ACC112 (cell line): ENCODE measurements around the gene UCP3.

Experiments
- H2AFZ ChIP-seq: fragments of 200-600 bp; sonication (generic); one replicate; pipeline ENCODE4 v1.6.0; 2017; ENCODE audit warnings: antibody characterized with exemption, low read length; ENCODE audit not compliant: unreplicated experiment
- H3K27ac ChIP-seq: fragments of 200-600 bp; sonication (generic); 2 replicates; pipeline ENCODE4 v1.5.1; 2014; ENCODE audit warnings: low read depth, mild to moderate bottlenecking, antibody characterized with exemption, low read length, moderate library complexity
- H3K27me3 ChIP-seq: fragments of 200-600 bp; sonication (generic); 2 replicates; pipeline ENCODE4 v1.6.1; 2014; ENCODE audit warnings: mild to moderate bottlenecking, antibody characterized with exemption, low read length, moderate library complexity, mixed read lengths; ENCODE audit not compliant: insufficient read depth
- H3K36me3 ChIP-seq: fragments of 200-600 bp; sonication (generic); 2 replicates; pipeline ENCODE4 v1.6.1; 2016; ENCODE audit warnings: mild to moderate bottlenecking, antibody characterized with exemption, low read length, moderate library complexity, mixed read lengths; ENCODE audit not compliant: insufficient read depth
- H3K4me1 ChIP-seq: fragments of 200-600 bp; sonication (generic); one replicate; pipeline ENCODE4 v1.6.1; 2016; ENCODE audit warnings: low read length, mixed read lengths; ENCODE audit not compliant: insufficient read depth, unreplicated experiment, control insufficient read depth
- H3K4me3 ChIP-seq: fragments of 200-600 bp; sonication (generic); 2 replicates; pipeline ENCODE4 v1.5.1; 2014; ENCODE audit warnings: mild to moderate bottlenecking, low read depth, low read length
- H3K79me2 ChIP-seq: fragments of 200-600 bp; sonication (generic); one replicate; pipeline ENCODE4 v1.6.0; 2016; ENCODE audit warnings: low read length; ENCODE audit not compliant: control insufficient read depth, unreplicated experiment, insufficient read depth

UCP3 gene

DNA sequence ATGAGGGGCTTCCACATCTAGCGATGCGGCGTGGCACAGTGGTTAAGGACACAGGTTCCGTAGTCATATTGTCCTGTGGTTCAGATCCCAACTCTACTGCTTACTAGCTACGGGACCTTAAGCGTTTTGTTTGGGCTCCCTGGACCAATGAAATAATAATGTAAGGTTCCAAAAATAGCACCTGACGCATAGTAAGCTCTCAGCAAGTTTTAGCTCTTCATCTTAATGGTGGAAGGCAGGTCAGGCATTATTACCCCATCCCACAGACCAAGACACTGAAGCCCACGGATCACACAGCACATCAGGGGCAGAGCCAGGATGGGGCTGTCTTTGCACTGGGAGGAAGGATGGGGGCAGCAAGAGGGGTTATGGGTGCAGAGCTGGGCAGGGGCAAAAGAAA lies 45.0 kb downstream of the UCP3 start:
- H3K79me2 ChIP-seq = no peaks in the 10 kb centered on the region
- peaks cover 10% of the 10 kb centered on the region for H3K4me1 ChIP-seq
- no peak overlapping the region for H3K4me3 ChIP-seq
- no peaks in the 10 kb centered on the region for H3K36me3 ChIP-seq
- H2AFZ ChIP-seq = no peak overlapping the region
- no peaks in the 10 kb centered on the region for H3K27me3 ChIP-seq
- H3K27ac ChIP-seq = no peak overlapping the region

DNA sequence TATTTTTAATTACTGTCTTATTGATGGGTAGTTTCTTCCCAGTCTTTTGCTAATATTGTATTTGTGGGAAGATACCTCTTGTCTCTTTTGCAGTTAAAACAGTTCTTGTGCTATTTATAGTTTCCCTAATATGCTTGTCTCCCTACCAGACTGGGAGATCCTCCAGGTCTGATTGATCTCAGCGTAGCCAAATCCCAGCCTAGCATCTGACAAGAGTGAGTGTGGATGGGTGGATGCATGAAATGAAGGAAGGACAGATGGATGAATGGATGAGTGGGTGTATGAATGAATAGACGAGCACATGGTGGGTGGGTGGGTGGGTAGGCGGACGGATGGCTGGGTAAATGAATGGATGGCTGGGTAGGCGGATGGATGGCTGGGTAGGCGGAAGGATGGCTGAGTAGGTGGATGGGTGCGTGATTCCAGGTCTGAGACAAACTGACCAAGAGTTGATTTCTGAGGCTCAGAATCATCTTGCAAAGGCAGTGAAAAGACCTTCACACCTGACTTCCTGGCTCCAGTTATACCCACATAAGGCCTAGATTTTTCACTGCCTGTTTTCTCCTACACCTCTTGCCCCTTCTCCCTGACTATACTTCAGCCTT lies 46.7 kb downstream of the UCP3 start:
- Histone ChIP-seq H3K4me1 (peaks cover 10% of the 10 kb centered on the region), H3K27me3 (no peaks in the 10 kb centered on the region), H3K4me3 (no peak overlapping the region), H3K27ac (no peak overlapping the region), H3K79me2 (no peaks in the 10 kb centered on the region), H2AFZ (no peak overlapping the region), H3K36me3 (no peaks in the 10 kb centered on the region)

DNA sequence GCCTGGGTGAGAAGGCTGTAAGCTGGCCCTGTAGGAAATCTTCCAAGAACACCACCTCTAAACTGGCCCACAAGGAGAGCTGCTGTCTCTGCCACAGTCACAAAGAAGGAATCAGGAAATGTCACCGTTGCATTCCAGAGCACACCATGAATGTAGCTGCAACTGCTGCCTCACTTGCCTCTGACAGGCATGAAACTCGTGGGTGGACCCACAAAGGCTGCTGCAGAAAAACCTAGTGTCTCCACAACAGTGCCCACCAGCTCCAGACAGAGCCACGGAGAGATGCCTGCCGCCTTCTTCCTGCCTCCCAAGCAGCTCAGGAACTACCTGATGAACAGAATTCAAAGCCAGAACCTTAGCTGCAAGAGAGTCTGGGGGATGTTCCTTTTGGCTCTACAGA lies 47.6 kb downstream of the UCP3 start:
- no peaks in the 10 kb centered on the region for H3K27me3 ChIP-seq
- H3K79me2 ChIP-seq = no peaks in the 10 kb centered on the region
- H3K4me3 ChIP-seq = no peak overlapping the region
- H3K36me3 ChIP-seq = no peaks in the 10 kb centered on the region
- no peak overlapping the region for H3K27ac ChIP-seq
- no peak overlapping the region for H2AFZ ChIP-seq
- H3K4me1 ChIP-seq = peaks cover 14% of the 10 kb centered on the region

DNA sequence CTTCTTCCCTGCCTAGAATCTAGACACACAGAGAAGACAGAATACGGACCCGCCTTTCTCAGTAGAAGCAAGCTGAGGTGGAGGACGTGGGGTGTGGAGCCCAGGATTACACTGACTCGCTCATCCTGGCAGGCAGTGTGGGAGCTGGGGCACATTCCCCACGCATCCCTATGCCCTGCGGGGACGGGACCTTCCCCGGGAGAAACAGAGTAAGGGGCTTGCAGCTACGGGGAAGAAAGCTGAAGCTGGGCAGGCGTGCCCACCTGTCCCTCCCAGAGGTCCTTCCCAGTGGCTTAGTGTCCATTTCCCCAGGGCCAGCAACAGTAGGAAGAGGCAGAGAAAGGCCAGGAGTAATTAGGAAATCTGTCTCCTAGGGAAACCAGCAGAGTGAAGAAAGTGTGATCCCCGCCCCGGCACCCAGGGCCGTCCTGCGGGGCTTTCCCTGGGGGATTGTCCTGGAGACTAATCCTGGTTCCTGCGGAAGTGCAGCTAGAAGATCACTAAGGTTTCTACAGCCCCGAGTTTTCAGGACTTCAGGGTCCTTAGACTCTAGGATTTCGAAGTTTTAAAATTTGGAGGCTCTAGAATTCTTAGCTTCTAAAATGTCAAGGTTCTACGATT lies 50.3 kb downstream of the UCP3 start:
- Histone ChIP-seq H2AFZ (no peak overlapping the region), H3K4me3 (no peak overlapping the region), H3K27ac (no peak overlapping the region)

DNA sequence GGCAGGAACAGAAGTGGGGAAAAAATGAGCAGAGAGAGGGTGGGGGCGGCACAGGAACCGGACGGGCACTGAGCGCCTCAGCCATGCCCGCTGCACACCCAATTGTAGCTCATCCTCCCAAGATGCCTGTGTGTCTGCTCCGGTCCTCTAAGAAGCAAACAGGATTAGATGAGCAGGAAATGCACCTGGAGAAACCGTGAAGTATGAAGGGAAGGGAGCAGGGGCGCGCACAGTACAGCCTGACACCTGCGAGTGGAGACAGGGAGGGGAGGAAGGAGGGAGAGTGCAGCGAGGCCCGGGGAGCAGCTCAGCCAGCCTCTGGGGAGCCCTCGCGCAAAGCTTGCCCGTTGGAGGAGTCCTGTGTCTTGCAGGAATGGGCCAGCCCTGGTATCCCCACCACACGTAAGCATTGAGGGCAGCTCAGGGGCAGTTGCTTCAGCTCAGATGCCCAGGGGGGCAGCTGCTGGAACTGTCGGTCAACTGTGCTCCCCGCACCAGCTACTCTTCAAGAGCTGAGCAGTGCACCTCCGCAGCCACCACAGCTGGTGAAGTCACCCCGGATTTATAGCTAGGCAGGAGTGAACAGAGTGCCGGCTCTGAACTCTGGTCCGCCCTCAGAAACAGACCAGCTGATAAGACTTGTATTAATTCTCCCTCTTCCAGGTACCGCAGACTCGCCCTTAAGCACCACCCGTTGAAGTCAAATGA lies 51.1 kb downstream of the UCP3 start:
- no peaks in the 10 kb centered on the region for H3K36me3 ChIP-seq
- no peak overlapping the region for H3K4me3 ChIP-seq
- no peaks in the 10 kb centered on the region for H3K27me3 ChIP-seq
- no peak overlapping the region for H2AFZ ChIP-seq
- no peak overlapping the region for H3K27ac ChIP-seq
- no peaks in the 10 kb centered on the region for H3K79me2 ChIP-seq
- peaks cover 9% of the 10 kb centered on the region for H3K4me1 ChIP-seq

More for the DNA sequence above, 50.3 kb downstream of the UCP3 start:
- H3K4me1 ChIP-seq = peaks cover 9% of the 10 kb centered on the region
- H3K36me3 ChIP-seq = no peaks in the 10 kb centered on the region
- H3K79me2 ChIP-seq = no peaks in the 10 kb centered on the region
- H3K27me3 ChIP-seq = no peaks in the 10 kb centered on the region

DNA sequence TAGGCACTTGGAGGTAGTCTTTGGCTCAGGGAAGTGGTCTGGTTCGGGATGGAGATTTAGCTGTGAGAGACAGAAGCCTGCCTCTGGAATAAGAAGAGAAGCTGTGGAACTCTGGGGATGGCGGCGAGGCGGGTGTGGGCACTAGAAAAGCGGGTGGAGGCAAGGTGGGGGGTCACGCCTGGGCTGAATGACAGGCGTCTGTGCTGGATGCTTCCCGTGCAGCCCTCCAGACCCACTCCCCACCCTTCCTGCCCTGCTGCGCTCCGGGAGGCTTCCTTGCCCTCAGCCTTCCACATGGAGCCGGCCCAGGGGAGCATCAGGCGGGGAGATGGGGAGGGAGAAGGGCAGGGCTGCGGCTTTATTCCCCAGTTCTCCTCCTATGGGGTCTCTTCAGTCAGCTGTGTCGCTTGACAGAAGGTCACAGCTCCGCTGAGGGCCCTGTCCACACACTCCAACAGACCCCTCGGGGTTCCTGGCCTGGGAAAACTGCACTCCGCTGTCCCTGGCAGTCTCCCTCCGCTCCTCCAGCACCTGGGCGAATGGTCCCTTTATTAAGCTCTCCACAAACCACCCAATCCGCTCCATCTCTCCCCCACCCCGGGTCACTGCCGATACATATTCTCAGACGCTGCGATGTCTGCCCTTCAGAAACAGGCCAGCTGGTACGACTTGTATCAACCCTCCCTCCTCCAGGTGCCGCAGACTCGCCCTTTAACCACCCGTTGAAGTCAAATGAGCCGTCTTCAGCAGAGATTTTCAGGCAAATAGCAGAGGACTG lies 51.8 kb downstream of the UCP3 start:
- peaks cover 9% of the 10 kb centered on the region for H3K4me1 ChIP-seq
- H3K79me2 ChIP-seq = no peaks in the 10 kb centered on the region
- H3K4me3 ChIP-seq = no peak overlapping the region
- H2AFZ ChIP-seq = no peak overlapping the region
- no peak overlapping the region for H3K27ac ChIP-seq
- H3K27me3 ChIP-seq = no peaks in the 10 kb centered on the region
- H3K36me3 ChIP-seq = no peaks in the 10 kb centered on the region

DNA sequence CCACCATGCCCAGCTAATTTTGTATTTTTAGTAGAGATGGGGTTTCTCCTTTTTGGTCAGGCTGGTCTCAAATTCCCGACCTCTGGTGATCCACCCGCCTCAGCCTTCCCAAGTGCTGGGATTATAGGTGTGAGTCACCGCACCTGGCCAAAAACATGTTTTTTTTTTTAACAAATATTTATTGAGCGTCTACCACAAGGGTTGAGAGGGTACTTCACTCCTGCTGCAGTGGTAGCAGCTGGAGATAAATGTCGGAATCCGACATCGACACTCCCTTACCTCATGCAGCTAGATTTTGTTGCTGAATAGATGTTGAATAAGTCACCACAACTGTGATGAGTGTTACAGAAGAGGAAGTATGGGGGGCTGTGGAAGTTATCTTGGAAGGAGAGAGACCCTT lies 57.1 kb downstream of the UCP3 start:
- no peaks in the 10 kb centered on the region for H3K27me3 ChIP-seq
- H2AFZ ChIP-seq = no peak overlapping the region
- peaks cover 9% of the 10 kb centered on the region for H3K4me1 ChIP-seq
- H3K4me3 ChIP-seq = no peak overlapping the region
- H3K79me2 ChIP-seq = no peaks in the 10 kb centered on the region
- H3K27ac ChIP-seq = no peak overlapping the region
- H3K36me3 ChIP-seq = no peaks in the 10 kb centered on the region

DNA sequence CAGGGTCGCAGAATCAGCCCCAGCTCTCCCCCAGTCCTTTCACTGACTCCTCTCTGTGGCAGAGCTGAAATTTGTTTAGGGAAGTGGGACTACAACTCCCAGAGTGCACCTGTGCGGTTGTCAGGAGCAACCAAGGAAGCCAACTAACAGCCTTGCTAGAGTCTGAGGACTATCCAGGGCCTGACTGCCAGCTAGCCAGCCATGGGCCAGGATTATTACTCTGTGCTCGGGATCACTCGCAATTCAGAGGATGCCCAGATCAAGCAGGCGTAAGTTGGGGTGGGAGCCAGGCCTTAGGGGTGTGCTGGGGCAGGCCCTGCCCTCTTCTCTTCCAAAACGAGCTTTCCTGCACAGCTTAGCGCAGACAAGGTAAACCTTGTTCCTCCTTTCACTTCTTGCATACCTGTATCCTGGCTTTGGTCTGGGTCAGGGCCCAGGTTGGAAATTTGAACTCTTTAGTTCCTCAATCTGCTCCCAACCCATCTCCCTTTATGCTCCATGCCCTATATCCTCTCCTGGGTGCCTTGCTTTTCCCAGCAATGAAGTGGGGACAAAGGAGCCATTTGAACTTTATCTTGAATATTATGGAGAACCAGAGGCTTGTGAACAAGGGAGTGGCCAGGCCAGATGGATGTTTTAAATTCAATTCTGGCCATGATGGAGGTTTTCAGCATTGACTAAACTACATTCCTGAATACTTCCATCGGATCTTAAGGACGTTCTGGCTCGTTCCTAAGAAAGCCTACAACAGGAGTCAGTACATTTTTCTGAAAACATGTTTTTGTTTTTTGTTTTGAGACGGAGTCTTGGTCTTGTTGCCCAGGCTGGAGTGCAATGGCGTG lies 57.8 kb downstream of the UCP3 start, which contains the start of gene DNAJB13:
Gene DNAJB13, plus strand, starts transcription at position 158 of the 842 bp plus-strand sequence. Its CDS starts 44 bp downstream, at position 202.
- Histone ChIP-seq H3K4me3 (no peak within 1 kb of the TSS), H3K27ac (no peak within 1 kb of the TSS), H3K36me3 (no peaks in the 10 kb centered on the region), H2AFZ (no peak within 1 kb of the TSS), H3K27me3 (no peaks in the 10 kb centered on the region), H3K4me1 (peaks cover 4% of the 10 kb centered on the region), H3K79me2 (no peaks in the 10 kb centered on the region)
